ENCODE results near the gene ARID1B. TPM values are rescaled to one million over a fixed set of nuclear protein-coding genes. Genes with fewer than 3 reads are reported as not detected.

The ARID1B gene
- total and polyA plus RNA-seq, 2 donors (not counting 1 experiment from before 2014, with no cell fraction given) = 47.2 to 280 TPM

- Mint-ChIP-seq H3K27me3 (no peaks in the 10 kb centered on the region), H3K27ac (no peak overlapping the region), H3K4me3 (peak overlapping the region; percentile 39), H3K9me3 (ENCODE audit: insufficient read depth) (no peaks in the 10 kb centered on the region), H3K4me1 (peaks cover 52% of the 10 kb centered on the region)
- TF ChIP-seq CTCF (IDR thresholded peaks at IDR 0.05) (no peak), EZH2 (IDR thresholded peaks at IDR 0.05; ENCODE audit: borderline replicate concordance, insufficient read depth, low read depth, low read length, poor library complexity, severe bottlenecking) (no peak)
- Histone ChIP-seq H3K4me3 (ENCODE audit: control extremely low read depth in 1 of 5, extremely low read depth in 1 of 5, insufficient read depth in 1 of 5, low read depth in 2 of 5, low read length in 4 of 5) (no peak overlapping the region), H3K4me2 (replicated peaks; ENCODE audit: low read depth, low read length, poor library complexity, severe bottlenecking) (peak overlapping the region; percentile 8), H2AFZ (ENCODE audit: insufficient read depth, low read depth, low read length, poor library complexity, severe bottlenecking) (no peak overlapping the region), H3K36me3 (replicated peaks in 1 of 2; ENCODE audit: control extremely low read depth in 1 of 2, control insufficient read depth in 1 of 2, extremely low read depth in 1 of 2, insufficient read depth in 2 of 2, low read length in 1 of 2) (peaks cover 0 to 7% of the 10 kb centered on the region in 2 experiments), H3K27ac (ENCODE audit: low read length in 2 of 2) (peak overlapping the region in 1 of 2 donors; percentile 0), H3K9ac (ENCODE audit: low read length) (no peak overlapping the region), H3K4me1 (ENCODE audit: control insufficient read depth in 2 of 2, insufficient read depth in 2 of 2, low read length in 2 of 2) (peaks cover 13 to 19% of the 10 kb centered on the region in 2 donors), H3K79me2 (ENCODE audit: control insufficient read depth, insufficient read depth, low read length) (peaks cover 99% of the 10 kb centered on the region), H3K9me3 (ENCODE audit: control extremely low read depth in 1 of 3, control insufficient read depth in 2 of 3, insufficient read depth in 1 of 3, low read length in 2 of 3) (peaks cover 0 to 8% (median 0%) of the 10 kb centered on the region in 3 donors), H4K20me1 (ENCODE audit: control insufficient read depth, insufficient read depth, low read length, poor library complexity, severe bottlenecking) (peaks cover 63% of the 10 kb centered on the region), H3K27me3 (replicated peaks in 1 of 4; ENCODE audit: control extremely low read depth in 1 of 4, control insufficient read depth in 3 of 4, insufficient read depth in 4 of 4, low read length in 3 of 4) (no peaks in the 10 kb centered on the region)
- DNase-seq (no peak), ATAC-seq (ENCODE audit: low read depth) (no peak)
- 76% methylated on average over 3 of the region's 10 CpGs for WGBS (ENCODE audit: insufficient coverage)
- POLR2A ChIA-PET = no interaction called here
- CTCF ChIA-PET = no interaction called here
- intact Hi-C loops (cut with micrococcal nuclease) = no loop called here
Measured at GRCh38 chr6:156963712-156964700, 186.8 kb downstream of the ARID1B start.

- Histone ChIP-seq H3K36me3 (replicated peaks in 1 of 2; ENCODE audit: control extremely low read depth in 1 of 2, control insufficient read depth in 1 of 2, extremely low read depth in 1 of 2, insufficient read depth in 2 of 2, low read length in 1 of 2) (no peaks in the 10 kb centered on the region), H3K4me3 (ENCODE audit: control extremely low read depth in 1 of 5, extremely low read depth in 1 of 5, insufficient read depth in 1 of 5, low read depth in 2 of 5, low read length in 4 of 5) (no peak overlapping the region), H3K4me2 (replicated peaks; ENCODE audit: low read depth, low read length, poor library complexity, severe bottlenecking) (no peak overlapping the region), H3K79me2 (ENCODE audit: control insufficient read depth, insufficient read depth, low read length) (peaks cover 100% of the 10 kb centered on the region), H4K20me1 (ENCODE audit: control insufficient read depth, insufficient read depth, low read length, poor library complexity, severe bottlenecking) (peaks cover 78% of the 10 kb centered on the region), H3K9me3 (ENCODE audit: control extremely low read depth in 1 of 3, control insufficient read depth in 2 of 3, insufficient read depth in 1 of 3, low read length in 2 of 3) (no peaks in the 10 kb centered on the region), H2AFZ (ENCODE audit: insufficient read depth, low read depth, low read length, poor library complexity, severe bottlenecking) (no peak overlapping the region), H3K27me3 (replicated peaks in 1 of 4; ENCODE audit: control extremely low read depth in 1 of 4, control insufficient read depth in 3 of 4, insufficient read depth in 4 of 4, low read length in 3 of 4) (no peaks in the 10 kb centered on the region), H3K4me1 (ENCODE audit: control insufficient read depth in 2 of 2, insufficient read depth in 2 of 2, low read length in 2 of 2) (peaks cover 29 to 44% of the 10 kb centered on the region in 2 donors), H3K9ac (ENCODE audit: low read length) (no peak overlapping the region), H3K27ac (ENCODE audit: low read length in 2 of 2) (no peak overlapping the region)
- Mint-ChIP-seq H3K4me3 (no peak overlapping the region), H3K27ac (no peak overlapping the region), H3K4me1 (peaks cover 69% of the 10 kb centered on the region), H3K9me3 (ENCODE audit: insufficient read depth) (no peaks in the 10 kb centered on the region), H3K27me3 (no peaks in the 10 kb centered on the region)
- ChIA-PET POLR2A (interaction anchor here (0.6 kb wide), 1 partner anchor 11 kb away, joined by 5 read pairs; no protein-coding TSS in a partner anchor), CTCF (interaction anchor here (0.8 kb wide), 1 partner anchor 43 kb away, joined by 3 read pairs; no protein-coding TSS in a partner anchor)
- TF ChIP-seq EZH2 (IDR thresholded peaks at IDR 0.05; ENCODE audit: borderline replicate concordance, insufficient read depth, low read depth, low read length, poor library complexity, severe bottlenecking) (no peak), CTCF (IDR thresholded peaks at IDR 0.05) (no peak)
- ATAC-seq (ENCODE audit: low read depth) = no peak
- WGBS (ENCODE audit: insufficient coverage) = 83% methylated on average over 1 of the region's 4 CpGs
- intact Hi-C loops (cut with micrococcal nuclease) = no loop called here
- no peak for DNase-seq
Measured at GRCh38 chr6:156967852-156968251, 190.7 kb downstream of the ARID1B start.
